GM10266 (cell line): ENCODE results near the gene ADAP1.

Experiments
- DNase-seq: peaks from one replicate; pipeline ENCODE4 v3.0.0; 2012; ENCODE audit errors: extremely low spot score
- TF ChIP-seq, protein P1 (sequence below): IDR thresholded peaks from 2 replicates; pipeline ENCODE4 v1.5.1; 2012; ENCODE audit warnings: mild to moderate bottlenecking, low read depth; ENCODE audit not compliant: control insufficient read depth, insufficient read depth; ENCODE audit errors: missing control alignments

Gene ADAP1

DNA sequence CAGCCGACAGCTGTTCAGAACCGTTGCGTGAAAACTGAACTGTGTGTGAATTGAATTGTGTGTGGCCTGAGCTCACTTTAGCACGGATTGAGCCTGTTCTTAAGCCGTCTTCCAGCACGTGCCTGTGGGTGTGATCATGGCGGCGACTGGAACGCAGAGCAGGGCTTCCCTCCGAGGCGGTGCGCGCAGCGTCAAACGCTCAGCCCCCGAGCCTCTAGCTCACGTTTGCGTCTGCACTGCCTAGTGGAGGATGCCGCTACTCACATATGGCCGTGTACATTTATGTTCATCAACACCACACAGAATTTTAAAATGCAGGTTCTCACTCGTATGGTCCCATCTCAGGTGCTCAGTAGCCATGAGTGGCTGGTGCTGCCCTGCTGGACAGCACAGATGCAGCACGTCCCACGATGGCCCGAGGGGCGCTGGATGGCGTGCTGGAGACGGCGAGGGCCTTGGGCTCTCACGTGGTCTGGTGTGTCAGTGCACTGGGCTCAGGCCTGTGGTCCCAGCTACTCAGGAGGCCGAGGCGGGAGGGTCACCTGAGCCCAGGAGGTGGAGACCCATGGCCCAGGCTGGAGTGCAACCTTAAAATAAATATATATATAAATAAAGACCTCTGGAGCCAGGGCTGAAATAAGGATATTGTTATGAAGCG lies 100.2 kb downstream of the ADAP1 start:
- TF ChIP-seq, protein P1, sequence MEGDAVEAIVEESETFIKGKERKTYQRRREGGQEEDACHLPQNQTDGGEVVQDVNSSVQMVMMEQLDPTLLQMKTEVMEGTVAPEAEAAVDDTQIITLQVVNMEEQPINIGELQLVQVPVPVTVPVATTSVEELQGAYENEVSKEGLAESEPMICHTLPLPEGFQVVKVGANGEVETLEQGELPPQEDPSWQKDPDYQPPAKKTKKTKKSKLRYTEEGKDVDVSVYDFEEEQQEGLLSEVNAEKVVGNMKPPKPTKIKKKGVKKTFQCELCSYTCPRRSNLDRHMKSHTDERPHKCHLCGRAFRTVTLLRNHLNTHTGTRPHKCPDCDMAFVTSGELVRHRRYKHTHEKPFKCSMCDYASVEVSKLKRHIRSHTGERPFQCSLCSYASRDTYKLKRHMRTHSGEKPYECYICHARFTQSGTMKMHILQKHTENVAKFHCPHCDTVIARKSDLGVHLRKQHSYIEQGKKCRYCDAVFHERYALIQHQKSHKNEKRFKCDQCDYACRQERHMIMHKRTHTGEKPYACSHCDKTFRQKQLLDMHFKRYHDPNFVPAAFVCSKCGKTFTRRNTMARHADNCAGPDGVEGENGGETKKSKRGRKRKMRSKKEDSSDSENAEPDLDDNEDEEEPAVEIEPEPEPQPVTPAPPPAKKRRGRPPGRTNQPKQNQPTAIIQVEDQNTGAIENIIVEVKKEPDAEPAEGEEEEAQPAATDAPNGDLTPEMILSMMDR = no peak
- DNase-seq = no peak

DNA sequence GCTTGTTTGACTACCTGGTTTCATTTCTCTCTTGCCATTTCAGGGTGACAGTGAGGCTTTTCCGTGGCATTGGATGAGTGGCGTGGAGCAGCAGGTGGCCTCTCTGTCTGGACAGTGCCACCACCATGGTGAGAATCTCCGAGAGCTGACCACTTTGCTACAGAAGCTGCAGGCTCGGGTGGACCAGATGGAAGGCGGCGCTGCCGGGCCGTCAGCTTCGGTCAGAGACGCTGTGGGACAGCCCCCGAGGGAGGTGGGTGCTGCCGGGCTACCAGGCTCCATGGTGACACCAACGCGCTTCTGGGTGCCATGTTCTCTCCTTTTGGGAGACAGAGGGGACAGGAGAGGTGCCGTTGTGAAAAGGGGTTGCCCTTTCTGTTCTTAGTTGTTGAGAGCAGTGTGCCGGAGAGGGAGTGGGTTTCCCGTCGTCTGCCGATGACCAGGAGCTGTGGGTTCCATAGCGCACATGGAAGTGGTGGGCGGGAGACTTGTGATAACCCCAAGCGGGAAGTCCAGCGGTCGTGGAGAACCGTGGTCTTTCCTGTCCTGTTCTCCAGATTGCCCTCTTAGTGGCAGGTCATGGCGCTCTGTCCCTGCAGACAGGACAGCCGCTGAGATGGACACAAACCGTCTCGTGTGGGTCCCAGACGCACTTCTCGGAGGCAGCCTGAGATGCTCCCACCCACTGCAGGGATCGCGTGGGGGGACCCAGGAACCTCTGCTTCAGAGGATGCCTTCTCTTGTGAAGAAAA lies 100.9 kb downstream of the ADAP1 start:
- DNase-seq = no peak
- TF ChIP-seq, protein P1 = no peak

DNA sequence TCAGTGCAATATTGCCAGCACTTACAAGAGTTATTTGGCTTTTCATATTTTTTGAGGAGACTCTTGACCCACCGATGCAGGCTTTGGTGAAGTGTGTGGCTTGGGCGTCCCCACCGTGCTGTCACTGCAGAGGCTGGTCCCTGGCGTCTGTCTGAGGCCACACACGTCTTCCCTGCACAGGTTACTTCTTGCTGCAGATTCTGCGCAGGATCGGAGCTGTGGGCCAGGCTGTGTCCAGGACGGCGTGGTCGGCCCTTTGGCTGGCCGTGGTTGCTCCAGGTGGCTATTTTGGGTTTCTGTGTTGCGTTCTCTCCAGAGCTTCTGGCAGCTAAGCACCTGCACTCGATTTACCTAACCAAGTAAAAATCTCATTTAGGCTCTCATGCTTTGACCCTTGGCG lies 103.3 kb downstream of the ADAP1 start:
- TF ChIP-seq, protein P1 = no peak
- DNase-seq = no peak

DNA sequence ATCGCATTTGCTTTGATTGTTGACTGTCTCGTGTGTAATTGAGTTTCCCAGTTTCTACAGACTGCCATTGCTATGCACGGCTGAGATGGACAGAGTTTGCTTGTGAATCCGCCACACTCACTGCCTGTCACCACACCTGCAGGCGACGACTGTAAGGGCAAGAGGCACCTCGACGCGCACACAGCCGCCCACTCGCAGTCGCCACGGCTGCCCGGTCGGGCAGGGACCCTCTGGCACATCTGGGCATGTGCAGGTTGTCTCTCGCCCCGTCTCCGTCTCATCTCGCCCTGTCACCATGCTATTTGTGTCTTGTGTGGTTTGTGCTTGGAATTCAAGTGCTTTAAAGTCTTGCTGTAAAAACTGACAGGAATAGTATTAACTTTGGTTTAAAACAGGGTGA lies 104.7 kb downstream of the ADAP1 start:
- DNase-seq = no peak
- TF ChIP-seq, protein P1 = no peak

DNA sequence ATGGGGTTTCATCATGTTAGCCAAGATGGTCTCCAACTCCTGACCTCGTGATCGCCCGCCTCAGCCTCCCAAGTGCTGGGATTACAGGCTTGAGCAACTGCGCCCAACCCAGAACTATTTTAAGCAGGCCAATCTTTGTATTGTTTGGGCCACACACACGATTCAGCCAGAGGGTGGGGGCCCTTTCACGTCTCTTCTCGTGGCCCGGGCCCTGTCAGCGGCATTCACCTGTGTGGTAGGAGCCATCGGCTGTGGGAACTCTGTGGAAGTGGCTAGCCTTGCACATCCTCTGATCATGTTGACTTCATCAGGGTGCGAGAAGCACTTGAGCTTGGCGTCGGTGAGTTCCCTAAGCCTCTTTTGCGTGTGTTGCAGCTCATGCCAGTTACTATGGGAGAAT lies 105.3 kb downstream of the ADAP1 start:
- TF ChIP-seq, protein P1 = no peak
- no peak for DNase-seq
